ENCODE measurements around the gene MCU. TPM values are rescaled to one million over a fixed set of nuclear protein-coding genes. Genes with fewer than 3 reads are reported as not detected.

Gene MCU
- total RNA-seq, 1 donor from 2014 or later: 31.4 TPM

GRCh38 chr10:72932259-72933015, 240.5 kb downstream of the MCU start:
- DNase-seq (ENCODE audit: extremely low spot score, unreplicated experiment): no peak
- H3K9me3 Mint-ChIP-seq (ENCODE audit: unreplicated experiment): no peaks in the 10 kb centered on the region
- H3K27ac Mint-ChIP-seq (ENCODE audit: unreplicated experiment): no peak overlapping the region
- H3K4me3 Mint-ChIP-seq (ENCODE audit: unreplicated experiment): no peak overlapping the region
- no peaks in the 10 kb centered on the region for H3K27me3 Mint-ChIP-seq (ENCODE audit: unreplicated experiment)
- TF ChIP-seq CTCF (IDR thresholded peaks at IDR 0.05): no peak
- no peaks in the 10 kb centered on the region for H3K4me1 Mint-ChIP-seq (ENCODE audit: unreplicated experiment)
- peaks cover 9% of the 10 kb centered on the region for H3K36me3 Mint-ChIP-seq (ENCODE audit: unreplicated experiment)

GRCh38 chr10:72935361-72935760, 243.4 kb downstream of the MCU start:
- Mint-ChIP-seq H3K36me3 (ENCODE audit: unreplicated experiment) (peaks cover 9% of the 10 kb centered on the region), H3K9me3 (ENCODE audit: unreplicated experiment) (no peaks in the 10 kb centered on the region), H3K27ac (ENCODE audit: unreplicated experiment) (no peak overlapping the region), H3K4me1 (ENCODE audit: unreplicated experiment) (no peaks in the 10 kb centered on the region), H3K4me3 (ENCODE audit: unreplicated experiment) (no peak overlapping the region), H3K27me3 (ENCODE audit: unreplicated experiment) (no peaks in the 10 kb centered on the region)
- no peak for DNase-seq (ENCODE audit: extremely low spot score, unreplicated experiment)
- TF ChIP-seq CTCF (IDR thresholded peaks at IDR 0.05): no peak

Small RNAs within 50 kb of the gene (microRNA-seq; reads per million reads assigned to microRNA genes)
- not detected for gene MIR4676 (ENCODE audit: unreplicated experiment)

Other genes starting within 250 kb of the MCU start
- gene MICU1, start 66.1 kb upstream of the MCU start, total RNA-seq: 58.9 and 66.3 TPM in 2 replicates
- 0.19 and 0.21 TPM in 2 replicates for gene OIT3, start 201.6 kb downstream of the MCU start, total RNA-seq